ENCODE measurements around the gene CCIN.

DNA sequence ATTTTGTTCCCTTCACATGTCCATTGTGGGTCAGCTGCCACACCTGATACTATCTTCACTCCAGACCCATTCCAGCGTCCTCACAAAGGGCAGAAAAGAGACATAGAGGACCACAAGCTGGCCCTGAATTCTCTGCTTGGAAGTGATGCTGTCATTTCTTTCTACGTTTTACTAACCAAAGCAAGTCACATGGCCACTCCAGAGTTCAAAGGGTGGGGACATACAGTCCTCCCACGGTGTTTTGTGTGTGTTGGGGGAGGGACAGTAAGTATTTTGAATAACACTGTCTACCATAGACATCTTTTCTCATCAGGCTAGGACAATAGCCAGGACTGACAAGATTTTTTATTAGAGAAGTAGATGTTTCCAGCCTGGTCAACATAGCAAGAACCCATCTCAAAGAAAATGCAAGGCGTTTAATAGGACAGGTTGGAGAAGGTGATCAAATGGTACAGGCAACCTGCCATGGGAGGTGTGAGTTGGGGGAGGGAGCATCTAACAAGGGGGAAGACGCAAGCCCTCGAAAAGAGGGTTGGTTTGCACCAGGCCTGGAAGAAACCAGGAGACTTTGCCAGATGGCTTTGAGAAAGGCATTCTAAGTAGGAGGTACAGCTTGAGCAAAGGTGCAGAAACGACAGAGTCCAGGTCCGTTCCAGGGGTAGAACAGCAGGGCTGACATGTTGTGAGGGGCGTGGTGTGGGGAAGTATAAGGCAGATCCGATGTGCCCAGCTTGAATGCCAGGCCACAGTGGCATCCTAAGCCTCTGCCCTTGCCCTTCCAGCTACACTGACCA lies 43.9 kb upstream of the CCIN start:
- TF ChIP-seq, protein P1, sequence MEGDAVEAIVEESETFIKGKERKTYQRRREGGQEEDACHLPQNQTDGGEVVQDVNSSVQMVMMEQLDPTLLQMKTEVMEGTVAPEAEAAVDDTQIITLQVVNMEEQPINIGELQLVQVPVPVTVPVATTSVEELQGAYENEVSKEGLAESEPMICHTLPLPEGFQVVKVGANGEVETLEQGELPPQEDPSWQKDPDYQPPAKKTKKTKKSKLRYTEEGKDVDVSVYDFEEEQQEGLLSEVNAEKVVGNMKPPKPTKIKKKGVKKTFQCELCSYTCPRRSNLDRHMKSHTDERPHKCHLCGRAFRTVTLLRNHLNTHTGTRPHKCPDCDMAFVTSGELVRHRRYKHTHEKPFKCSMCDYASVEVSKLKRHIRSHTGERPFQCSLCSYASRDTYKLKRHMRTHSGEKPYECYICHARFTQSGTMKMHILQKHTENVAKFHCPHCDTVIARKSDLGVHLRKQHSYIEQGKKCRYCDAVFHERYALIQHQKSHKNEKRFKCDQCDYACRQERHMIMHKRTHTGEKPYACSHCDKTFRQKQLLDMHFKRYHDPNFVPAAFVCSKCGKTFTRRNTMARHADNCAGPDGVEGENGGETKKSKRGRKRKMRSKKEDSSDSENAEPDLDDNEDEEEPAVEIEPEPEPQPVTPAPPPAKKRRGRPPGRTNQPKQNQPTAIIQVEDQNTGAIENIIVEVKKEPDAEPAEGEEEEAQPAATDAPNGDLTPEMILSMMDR (IDR thresholded peaks at IDR 0.05), result no peak
- no peak for TF ChIP-seq POLR2AphosphoS5 (IDR thresholded peaks at IDR 0.05)
- no peak for TF ChIP-seq EP300 (IDR thresholded peaks at IDR 0.05)

All from suprapubic skin (tissue), 4 donors.